ENCODE results near the gene RBBP8NL.

The RBBP8NL gene

DNA sequence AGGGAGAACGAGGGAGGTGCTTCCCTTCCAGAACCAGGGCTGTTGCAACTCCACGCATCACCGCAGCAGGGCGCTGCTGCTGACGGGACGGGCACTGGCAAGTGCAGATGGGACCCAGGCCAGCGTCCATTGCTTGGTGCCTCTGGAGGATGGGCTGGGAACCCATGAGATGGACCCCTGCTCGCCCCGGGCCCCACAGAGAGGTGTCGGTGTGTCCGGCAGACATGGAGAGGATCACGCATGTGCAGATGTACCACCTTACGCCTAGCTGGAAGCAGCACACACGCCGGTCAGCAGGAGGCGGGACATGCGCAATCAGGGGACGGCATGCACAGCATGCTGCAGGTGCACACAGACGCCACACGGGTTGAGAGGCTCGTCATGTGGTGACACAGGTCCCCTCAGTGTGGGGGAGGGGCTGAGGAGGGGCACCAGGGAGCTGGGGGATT, 26.0 kb downstream of the RBBP8NL start:
- no peak for DNase-seq
- in situ Hi-C loops (cut with HindIII; ENCODE audit: low pct_ligation_motif_present, low pct_unique_long_range_greater_than_20kb, low sequenced_read_pairs): no loop called here

DNA sequence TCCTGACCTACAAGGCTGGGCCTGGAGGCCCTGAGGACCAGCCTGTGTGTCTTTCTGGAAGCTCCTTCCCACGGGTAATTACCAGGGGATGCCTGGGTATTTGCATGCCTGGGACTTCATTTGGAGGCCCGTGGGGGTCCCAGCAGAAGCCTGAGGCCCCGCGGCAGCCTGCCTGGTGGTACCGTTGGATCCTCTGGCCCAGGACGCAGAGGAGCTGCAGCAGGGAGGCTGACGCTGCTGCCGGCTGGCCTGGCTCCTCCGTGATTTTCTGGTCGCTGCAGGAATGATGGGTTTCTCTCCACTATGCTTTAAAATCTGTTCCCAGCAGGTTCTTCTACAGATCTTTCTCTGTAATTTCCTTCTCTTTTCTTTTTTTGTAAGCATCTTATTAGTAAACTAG, 26.8 kb downstream of the RBBP8NL start:
- no peak for DNase-seq
- in situ Hi-C loops (cut with HindIII; ENCODE audit: low pct_ligation_motif_present, low pct_unique_long_range_greater_than_20kb, low sequenced_read_pairs): no loop called here

DNA sequence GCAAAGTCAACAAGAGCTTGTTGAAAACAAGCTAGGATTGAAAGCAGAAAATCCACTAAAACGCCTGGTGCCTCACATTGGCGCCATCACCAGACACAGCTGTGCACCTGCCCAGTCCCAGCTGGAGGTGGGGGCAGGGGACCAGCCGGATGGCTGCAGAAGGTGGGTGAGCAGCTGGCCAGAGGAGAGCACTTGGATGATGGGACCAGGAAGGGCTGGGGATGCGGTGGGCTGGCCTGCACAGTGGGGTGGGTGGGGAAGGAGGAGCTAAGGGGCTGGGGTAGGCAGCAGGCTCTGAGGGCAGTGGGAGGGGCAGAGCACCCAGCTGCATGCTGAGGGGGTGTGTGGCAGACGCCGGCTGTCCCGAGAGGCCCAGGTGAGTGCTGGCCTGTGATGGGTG, 27.3 kb downstream of the RBBP8NL start:
- in situ Hi-C loops (cut with HindIII; ENCODE audit: low pct_ligation_motif_present, low pct_unique_long_range_greater_than_20kb, low sequenced_read_pairs): no loop called here
- no peak for DNase-seq

GRCh38 chr20:62398120-62398821, 29.1 kb downstream of the RBBP8NL start:
- in situ Hi-C loops (cut with HindIII; ENCODE audit: low pct_ligation_motif_present, low pct_unique_long_range_greater_than_20kb, low sequenced_read_pairs): no loop called here
- no peak for DNase-seq

- in situ Hi-C loops (cut with HindIII; ENCODE audit: low pct_ligation_motif_present, low pct_unique_long_range_greater_than_20kb, low sequenced_read_pairs): no loop called here
- no peak for DNase-seq
Observed at GRCh38 chr20:62396367-62397239, 30.7 kb downstream of the RBBP8NL start.

DNA sequence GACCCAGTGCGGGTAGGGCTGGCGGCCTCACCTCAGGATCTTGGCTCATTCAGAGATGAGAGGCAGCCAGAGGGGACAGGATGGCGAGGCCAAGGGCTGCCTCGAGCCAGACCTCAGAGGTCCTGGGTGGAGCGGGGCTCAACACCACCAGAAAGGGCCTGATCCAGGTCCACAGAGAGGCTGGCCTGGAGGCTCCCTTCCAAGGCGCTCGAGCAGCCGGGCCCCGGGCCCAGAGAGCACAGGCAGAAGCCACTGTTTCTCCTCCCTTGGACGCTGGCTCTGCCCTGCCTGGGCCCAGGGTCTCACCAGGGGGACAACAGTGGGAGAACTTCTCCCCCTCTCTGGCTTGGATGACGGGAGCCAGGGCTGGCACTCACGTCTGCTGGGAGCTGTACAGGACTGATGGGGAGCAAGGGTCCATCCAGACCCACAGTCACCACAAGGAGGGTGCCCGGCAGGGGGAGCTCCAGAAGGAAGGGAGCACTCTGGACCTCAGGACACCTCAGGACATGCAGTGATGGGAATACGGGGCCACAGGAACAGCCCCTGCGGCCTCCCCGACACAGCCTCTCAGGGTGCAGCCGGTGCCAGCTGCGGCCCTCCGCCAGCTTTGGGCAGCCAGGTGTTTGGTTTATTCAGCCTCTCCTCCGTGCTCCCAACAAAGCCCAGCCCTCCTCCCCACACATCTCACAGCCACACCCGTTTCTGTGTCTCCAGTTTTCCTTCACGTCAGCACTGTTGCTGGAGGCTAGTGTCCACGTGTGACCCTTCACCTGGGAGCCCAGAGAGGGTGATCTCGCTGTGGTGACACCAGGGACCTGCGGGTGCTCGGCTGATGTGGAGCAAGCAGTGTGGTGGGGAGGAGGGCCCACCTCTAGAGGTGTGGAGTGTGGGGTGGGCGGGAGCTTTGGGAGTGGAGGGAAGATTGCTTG, 31.8 kb downstream of the RBBP8NL start:
- in situ Hi-C loops (cut with HindIII; ENCODE audit: low pct_ligation_motif_present, low pct_unique_long_range_greater_than_20kb, low sequenced_read_pairs): no loop called here
- no peak for DNase-seq

GRCh38 chr20:62394248-62395245, 32.8 kb downstream of the RBBP8NL start:
- in situ Hi-C loops (cut with HindIII; ENCODE audit: low pct_ligation_motif_present, low pct_unique_long_range_greater_than_20kb, low sequenced_read_pairs): no loop called here

DNA sequence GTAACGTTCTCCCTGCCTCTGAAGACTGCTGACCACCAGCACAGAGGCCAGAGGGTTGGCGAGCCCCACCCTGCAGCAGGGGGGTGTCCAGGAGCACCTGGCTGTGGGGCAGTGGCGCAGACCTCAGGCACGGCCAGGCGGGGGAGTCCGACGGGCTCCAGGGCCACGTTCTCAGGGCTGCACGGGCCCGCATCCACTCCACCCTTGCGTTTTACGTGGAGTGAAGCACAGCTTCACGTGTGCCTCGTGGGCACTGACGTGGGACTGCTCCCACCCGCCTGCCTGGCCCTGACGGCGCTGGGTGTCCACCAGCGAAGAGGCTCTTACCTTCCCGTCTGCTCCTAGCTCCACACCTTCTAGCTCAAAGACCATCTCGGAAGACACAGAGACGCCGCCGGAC, 33.5 kb downstream of the RBBP8NL start:
- DNase-seq: no peak
- in situ Hi-C loops (cut with HindIII; ENCODE audit: low pct_ligation_motif_present, low pct_unique_long_range_greater_than_20kb, low sequenced_read_pairs): no loop called here

More at GRCh38 chr20:62394248-62395245, 32.8 kb downstream of the RBBP8NL start:
- no peak for DNase-seq

DNA sequence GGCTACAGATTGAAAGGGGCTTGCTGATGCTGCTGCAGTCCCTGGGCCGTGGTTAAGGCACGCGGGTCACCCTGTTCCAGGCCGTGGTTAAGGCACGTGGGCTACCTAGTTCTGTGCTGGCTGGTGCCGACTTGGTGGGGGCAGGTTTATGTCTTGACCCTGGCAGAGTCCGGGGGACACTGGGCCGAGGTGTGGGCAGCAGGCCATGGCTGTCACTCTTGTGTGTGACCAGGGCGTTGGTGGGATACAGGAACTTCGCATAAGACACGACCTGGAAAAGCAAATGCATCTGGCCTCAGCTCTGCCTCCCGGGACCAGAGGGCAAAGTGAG, 34.0 kb downstream of the RBBP8NL start:
- DNase-seq: no peak
- in situ Hi-C loops (cut with HindIII; ENCODE audit: low pct_ligation_motif_present, low pct_unique_long_range_greater_than_20kb, low sequenced_read_pairs): no loop called here

DNA sequence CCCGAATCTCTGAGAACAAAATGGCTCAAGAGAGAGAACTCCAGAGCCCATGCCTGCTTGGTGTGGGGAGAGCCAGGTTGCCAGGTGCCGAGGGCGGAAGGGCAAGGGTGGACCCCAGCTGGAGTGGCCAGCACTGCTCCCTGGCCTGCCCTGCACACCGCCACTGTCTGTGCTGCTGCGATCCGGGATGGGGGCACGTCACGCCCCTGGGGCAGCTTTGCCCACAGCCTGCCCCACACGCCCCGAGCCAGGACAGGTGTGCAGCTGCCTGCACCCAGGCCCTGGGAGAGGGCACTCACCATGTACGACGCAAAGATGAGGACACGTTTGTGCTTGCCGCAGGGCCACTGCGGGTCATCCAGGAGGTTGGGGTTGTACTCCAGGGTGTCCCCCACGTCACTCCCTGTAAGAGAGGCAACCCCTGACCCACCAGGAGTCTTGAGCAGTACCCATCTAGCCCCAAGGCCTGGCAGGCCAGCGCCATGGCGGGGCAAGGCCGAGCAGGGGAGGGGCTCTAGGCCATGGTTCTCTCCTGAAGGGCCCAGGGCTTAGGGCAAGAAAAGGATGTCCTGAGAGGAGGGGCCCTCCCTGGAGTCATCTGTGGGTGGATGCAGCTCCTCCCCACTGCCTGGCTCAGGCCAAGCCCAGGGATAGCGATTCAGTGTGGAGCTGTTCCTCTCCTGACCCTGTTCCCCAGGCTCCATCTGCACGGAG, 34.6 kb downstream of the RBBP8NL start:
- no peak for DNase-seq
- in situ Hi-C loops (cut with HindIII; ENCODE audit: low pct_ligation_motif_present, low pct_unique_long_range_greater_than_20kb, low sequenced_read_pairs): no loop called here

DNA sequence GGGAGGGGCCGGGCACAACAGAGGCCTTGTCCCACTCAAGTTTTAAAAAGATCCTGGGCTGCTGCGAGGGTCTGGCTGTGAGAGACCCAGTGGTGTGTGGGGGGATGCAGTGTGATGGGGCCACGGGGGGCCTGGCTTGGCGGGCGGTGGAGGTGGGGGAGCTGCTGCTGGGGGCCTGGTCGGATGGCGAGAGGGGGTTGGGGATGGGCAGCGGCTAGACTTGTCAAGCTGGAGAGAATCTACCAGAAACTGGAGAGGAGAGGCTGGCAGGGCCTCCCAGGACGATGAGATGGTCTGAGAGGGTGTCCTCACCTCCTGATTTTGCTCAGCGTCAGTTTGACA, 35.3 kb downstream of the RBBP8NL start:
- DNase-seq: no peak
- in situ Hi-C loops (cut with HindIII; ENCODE audit: low pct_ligation_motif_present, low pct_unique_long_range_greater_than_20kb, low sequenced_read_pairs): no loop called here

DNA sequence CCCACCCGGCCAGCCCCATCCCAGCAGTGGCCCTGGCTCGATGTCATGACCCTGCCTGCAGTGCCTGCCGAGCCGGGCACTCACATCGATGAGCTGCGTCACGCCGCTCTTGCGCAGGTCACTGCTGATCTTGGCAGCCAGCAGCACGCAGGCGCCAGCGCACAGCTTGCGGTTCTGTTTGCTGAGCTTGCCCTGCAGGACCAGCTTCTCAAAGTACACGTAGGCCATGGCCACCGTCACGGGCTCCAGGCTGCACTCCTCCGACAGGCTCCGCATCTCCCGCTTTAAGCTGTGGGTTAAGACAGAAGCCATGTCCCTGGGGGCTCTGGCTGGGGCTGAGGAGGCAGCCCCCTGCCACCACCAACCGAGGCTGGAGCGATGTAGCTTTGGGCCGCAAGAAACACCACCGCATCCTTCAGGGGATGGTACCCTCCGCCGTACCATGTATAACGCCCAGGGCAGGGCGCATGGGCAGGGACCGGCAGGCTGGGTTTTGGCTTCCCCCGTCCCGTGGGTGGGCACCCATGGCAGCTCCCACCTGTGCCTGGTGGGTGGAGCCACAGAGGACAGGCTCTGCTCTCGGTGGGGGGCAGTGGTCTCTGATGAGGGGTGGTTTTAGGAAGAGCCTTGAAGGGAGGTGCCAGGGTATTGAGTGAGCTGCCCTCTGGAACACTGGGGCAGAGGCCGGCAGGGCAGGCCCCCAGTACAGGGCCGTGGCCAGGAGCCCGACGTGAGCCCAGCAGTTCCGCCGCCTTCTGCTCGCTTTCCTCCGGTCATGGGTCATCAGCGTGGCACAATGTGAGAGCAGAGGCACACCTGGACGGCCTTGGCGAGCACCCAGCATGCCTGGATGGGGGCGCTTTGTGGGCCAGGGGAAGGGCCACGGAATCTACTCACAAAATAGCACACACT, 35.9 kb downstream of the RBBP8NL start:
- in situ Hi-C loops (cut with HindIII; ENCODE audit: low pct_ligation_motif_present, low pct_unique_long_range_greater_than_20kb, low sequenced_read_pairs): no loop called here
- no peak for DNase-seq

GRCh38 chr20:62390317-62391164, 36.8 kb downstream of the RBBP8NL start:
- no peak for DNase-seq
- in situ Hi-C loops (cut with HindIII; ENCODE audit: low pct_ligation_motif_present, low pct_unique_long_range_greater_than_20kb, low sequenced_read_pairs): no loop called here

DNA sequence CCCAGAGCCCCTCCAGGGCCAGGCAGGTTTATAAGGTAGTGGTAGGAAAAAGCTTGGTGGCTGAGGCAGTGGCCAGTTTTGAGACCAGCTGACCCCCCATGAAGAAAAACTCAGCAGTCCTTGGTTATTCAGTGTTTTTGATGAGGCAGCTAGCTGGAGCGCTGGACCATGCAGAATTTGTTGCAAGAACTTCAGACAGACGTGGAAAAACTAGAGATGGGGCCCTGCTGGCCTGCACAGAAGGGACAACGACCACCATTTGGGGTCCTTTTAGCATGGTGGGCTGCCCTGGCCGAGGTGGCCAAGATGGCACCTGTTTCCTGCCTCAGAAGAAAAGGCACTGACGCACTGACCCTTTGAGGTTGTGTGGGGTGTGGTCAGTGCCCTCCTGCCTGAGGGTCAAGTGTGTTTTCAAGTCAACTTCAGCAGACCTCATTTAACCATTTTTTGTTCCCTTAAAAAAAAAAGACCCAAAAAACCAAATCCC, 37.7 kb downstream of the RBBP8NL start:
- in situ Hi-C loops (cut with HindIII; ENCODE audit: low pct_ligation_motif_present, low pct_unique_long_range_greater_than_20kb, low sequenced_read_pairs): no loop called here
- DNase-seq: no peak

GRCh38 chr20:62388839-62389600, 38.3 kb downstream of the RBBP8NL start:
- DNase-seq: no peak
- in situ Hi-C loops (cut with HindIII; ENCODE audit: low pct_ligation_motif_present, low pct_unique_long_range_greater_than_20kb, low sequenced_read_pairs): no loop called here

Measured in ACHN (cell line).